GM19438 (cell line): ENCODE data around the gene OR2T29.
"Not testable (repeated sequence)": the region's sequence is repeated elsewhere in the genome, so short reads cannot be mapped to it uniquely, and the experiment has no call there.

ENCODE experiments used
- ATAC-seq: cut with Tn5 transposase; IDR thresholded peaks from one replicate; pipeline ENCODE4 v1.9.1; 2021; ENCODE audit warnings: low read depth; ENCODE audit not compliant: unreplicated experiment

Gene OR2T29, protein sequence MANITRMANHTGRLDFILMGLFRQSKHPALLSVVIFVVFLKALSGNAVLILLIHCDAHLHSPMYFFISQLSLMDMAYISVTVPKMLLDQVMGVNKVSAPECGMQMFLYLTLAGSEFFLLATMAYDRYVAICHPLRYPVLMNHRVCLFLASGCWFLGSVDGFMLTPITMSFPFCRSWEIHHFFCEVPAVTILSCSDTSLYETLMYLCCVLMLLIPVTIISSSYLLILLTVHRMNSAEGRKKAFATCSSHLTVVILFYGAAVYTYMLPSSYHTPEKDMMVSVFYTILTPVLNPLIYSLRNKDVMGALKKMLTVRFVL

DNA sequence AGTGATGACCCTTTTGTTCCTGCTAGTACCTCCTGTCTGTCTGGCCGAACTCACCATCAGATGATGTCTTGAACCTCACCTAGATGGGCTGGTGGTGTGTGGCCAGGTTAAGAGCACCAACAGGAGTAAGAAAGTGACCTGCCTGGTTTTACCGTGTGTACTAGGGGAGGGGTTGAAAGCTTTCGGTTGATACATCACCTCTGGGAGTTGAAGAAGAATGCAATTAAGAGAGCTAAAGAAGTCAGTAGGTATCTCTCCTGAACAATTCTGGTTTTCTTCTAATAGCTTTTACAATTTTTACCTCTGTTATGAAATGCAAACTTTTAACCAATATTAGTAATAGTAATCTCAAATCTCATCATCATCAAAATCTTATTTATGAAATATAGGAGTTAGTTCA, at the start of gene OR2T29:
OR2T29 (minus strand) TSS at position 101 of the 400 bp plus-strand sequence. CDS start 3,281 bp downstream, outside the sequence.
- ATAC-seq = not testable (repeated sequence)

- ATAC-seq = no peak
Observed at GRCh38 chr1:248611883-248612414, 49.4 kb upstream of the OR2T29 start.

- no peak for ATAC-seq
Observed at GRCh38 chr1:248610301-248610700, 47.7 kb upstream of the OR2T29 start.

DNA sequence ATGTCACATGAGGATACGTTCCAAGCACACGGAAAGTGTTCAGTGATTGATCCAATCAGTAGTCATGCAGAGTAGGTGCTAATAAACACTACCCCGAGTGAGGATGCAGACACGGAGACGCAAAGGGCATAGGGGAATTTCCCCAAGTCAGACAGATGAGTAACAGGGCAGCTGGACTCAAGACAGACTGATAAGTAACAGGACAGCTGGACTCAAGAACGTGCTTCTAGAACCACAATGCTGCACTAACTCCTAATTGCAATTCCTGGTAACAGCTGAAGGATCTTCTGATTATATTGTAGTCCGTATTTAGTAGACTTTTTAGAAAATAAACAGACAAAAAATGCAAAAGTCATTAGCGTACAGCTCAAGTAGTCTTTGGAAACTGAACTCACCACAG, 36.8 kb upstream of the OR2T29 start:
- no peak for ATAC-seq

- no peak for ATAC-seq
Observed at GRCh38 chr1:248597589-248597988, 35.0 kb upstream of the OR2T29 start, which contains the start of gene OR2T10. Gene OR2T10, minus strand, starts transcription at chr1:248597700. Its CDS starts 3,932 bp downstream, at chr1:248593768.

GRCh38 chr1:248596615-248597014, 34.0 kb upstream of the OR2T29 start:
- no peak for ATAC-seq

DNA sequence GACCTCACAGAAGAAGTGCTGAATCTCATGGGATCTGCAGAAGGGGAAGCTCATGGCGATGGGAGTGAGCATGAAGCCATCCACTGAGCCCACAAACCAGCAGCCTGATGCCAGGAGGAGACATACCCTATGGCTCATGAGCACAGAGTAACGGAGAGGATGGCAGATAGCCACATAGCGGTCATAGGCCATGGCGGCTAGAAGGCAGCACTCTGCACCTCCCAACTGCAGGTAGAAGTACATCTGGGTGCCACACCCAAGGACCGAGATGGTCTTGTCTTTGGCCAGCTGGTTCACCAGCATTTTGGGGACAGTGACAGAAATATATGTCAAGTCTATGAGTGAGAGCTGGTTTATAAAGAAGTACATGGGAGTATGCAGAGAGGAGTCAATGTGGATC, 30.7 kb upstream of the OR2T29 start:
- no peak for ATAC-seq

- no peak for ATAC-seq
Observed at GRCh38 chr1:248592655-248593054, 30.1 kb upstream of the OR2T29 start.

DNA sequence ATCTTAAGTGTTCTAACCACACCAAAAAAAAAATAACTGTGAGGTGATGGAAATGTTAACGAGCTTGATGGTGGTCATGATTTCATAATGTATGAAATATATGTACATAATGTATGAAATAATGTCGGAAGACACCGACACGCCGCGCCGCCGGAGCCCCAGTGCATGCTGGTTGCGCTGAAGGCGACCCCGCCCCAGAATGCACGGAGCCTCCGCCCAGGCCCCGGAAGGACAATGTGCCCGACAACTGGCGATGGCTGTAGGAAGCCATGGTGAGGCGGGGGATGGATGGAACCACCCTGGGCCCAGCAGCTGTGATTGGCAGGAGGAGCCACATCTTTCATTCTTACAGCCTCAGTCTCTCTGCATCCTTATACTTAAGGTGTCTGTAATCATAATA, 27.5 kb upstream of the OR2T29 start:
- no peak for ATAC-seq

DNA sequence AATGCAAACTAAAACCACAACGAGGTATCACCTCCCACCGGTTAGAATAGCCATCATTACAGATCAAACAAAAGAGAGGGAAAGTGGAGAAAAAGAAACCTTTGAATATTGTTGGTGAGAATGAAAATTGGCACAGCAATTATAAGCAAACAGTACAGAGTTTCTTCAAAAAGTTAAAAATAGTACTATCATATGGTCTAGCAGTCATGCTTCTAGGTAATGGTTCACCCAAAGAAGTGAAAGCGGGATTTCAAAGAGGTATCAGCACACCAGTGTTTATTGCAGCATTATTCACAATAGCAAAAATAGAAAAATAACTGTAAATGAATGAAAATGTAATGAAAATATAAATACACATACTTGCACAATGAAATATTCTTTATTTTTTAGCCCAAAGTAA, 26.8 kb upstream of the OR2T29 start:
- ATAC-seq = no peak

- no peak for ATAC-seq
Observed at GRCh38 chr1:248585266-248585665, 22.7 kb upstream of the OR2T29 start.

DNA sequence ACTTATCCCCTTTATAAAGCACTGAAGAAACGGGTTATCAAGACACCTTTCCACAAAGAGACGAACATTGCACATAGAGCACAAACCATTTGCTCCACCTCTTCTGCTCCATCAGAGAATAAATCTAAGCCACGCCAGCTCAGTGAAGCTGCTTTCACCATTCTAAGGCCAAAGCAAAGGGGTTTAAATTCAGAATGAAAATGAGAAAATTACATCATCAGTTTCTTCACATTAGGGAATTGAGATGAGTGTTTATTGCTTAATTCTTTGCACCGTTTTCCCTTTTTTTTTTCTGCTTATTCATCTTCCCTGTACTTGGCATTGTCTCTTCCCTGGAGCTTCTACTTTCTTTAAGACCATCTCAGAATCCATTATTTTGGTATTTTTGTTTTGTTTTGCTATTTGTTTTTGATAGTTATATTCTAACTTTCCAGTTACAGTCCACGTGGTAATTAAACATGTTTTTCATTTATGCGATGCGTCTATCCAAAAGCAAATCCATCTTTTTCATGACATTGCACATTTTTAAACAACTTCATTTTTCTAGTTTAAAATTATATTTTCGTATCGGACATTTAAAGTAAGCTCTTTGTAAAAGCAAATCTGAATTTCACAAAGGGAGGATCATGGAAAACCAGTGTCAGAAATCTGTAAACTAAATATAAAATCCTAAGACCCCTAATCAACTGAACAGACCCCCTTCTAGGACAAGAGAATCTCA, 13.8 kb upstream of the OR2T29 start:
- no peak for ATAC-seq

DNA sequence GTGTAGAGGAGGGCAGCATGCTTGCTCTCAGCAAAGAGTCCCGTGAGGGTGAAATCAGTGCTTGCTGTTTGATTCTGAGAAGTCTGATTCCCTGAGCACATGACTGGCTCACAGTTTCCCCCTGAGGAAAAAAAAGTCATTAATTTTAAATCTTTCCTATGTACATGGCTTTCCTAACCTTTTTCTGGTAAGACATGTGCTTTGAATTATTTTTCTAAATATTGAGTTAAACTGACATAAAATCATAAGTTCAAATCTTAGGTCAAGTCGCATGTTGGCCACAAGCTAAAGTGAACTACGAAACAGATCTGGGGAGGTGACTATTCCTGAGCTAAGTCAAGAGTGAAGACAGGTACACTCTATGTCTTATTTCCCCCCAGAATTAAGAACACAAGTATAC, 12.1 kb upstream of the OR2T29 start, which contains the start of gene OR2T34:
OR2T34 (minus strand) TSS at position 101 of the 400 bp plus-strand sequence; CDS start at position 101, 0 bp downstream.
- not testable (repeated sequence) for ATAC-seq

DNA sequence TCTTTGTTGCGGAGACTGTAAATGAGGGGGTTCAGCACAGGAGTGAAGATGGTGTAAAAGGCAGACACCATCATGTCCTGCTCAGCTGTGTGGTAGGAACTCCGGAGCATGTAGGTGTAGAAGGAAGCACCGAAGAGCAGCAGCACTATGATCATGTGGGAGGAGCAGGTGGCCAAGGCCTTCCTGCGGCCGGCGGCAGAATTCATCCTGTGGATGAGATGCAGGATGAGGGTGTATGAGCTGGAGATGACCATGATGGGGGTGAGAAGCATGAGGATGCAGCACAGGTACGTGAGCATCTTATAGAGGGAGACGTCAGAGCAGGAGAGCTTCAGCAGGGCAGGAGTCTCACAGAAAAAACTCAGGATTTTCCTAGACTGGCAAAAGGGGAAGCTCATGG, 11.3 kb upstream of the OR2T29 start:
- ATAC-seq = not testable (repeated sequence)

DNA sequence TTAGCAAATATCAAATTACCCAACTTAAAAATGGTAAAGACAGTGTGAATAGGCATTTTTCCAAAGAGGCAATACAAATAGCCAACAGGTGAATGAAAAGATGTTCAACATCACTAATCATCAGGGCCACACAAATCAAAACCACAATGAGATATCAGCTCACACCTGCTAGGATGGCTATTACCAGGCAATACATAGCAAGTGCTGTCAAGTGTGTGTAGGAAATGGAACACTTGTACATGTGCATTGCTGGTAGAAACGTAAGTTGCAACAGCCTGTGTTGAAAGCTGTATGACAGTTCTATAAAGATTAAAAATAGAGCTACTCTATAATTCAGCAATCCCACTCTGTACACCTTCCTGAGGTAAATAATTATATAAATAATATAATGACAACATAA, 9.5 kb upstream of the OR2T29 start:
- peak; percentile 94 for ATAC-seq

- ATAC-seq = not testable (repeated sequence)
Observed at GRCh38 chr1:248570811-248571210, 8.2 kb upstream of the OR2T29 start.

DNA sequence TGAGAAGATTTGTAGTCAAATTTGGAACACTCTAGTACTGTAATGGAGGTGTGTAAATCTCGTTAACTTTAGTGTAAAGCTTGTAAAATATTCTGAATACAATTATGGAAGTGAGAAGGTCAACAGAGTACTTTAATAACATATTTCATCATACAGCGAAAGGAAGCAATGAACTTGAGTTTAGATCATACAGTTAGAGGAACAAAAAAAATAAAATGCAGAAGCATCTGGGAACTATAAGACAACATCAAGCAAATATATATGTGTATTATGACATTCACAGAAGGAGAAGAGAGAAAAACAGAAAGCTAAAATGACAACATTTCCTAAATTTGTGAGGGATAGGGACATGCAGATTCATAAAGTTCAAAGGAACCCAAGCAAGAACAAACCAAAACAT, 6.5 kb upstream of the OR2T29 start:
- ATAC-seq = not testable (repeated sequence)

DNA sequence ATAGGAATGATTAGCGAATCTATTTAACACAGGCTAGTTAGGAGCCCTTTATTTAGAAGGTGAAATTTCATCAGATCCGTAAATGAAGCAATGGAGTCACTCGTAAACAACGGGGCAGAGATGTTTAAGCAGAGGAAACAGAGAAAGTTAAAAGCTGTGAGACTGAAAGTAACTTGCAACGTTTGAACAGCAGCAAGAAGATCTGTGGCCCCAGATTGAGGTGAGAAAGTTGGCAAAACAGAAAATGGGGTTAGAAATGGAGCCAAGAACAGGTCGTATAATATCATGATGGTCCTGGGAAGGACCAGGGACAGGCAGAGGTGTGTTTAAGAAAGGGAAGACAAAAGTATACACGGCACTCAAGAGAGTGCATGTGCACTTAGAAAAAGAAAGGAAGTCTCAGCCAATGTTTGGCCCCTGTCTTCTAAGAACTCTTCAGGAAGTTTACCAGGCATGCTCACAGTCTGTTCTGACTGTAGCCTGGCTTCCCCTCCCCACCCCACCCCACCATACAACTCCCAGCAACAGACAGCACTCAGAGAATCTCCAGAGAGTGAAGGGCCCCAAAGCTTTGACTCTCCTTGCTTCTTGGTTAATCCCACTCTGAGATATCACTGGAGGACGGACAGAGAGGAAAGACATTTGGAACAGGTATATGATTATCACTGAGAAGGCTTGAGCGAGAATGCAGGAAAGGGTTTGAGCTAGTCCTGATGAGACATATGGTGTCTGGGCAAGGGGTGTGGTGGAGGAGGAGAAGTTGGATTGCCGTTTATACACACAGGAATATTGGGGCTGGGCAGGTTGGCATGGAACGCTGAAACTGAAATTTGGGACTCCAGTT, 3.2 kb upstream of the OR2T29 start:
- ATAC-seq = peak; percentile 92

DNA sequence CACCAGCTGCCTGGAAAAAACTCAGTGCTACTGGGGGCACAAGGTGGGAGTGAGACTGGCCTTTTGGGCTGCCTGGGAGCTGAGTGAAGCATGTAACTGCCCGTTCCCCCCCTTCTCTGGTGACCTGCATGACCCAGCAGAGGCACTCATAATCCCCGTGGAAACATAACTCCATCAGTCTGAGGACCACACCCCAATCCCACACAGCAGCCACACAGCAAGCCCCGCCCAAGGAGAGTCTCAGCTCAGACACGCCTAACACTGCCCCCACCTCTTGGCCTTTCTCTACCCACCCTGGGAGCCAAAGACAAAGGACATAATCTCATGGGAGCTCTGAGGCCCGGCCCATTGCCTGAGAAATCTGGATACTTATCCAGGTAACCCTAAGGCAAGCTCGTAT, 11.5 kb downstream of the OR2T29 start:
- not testable (repeated sequence) for ATAC-seq

- not testable (repeated sequence) for ATAC-seq
Observed at GRCh38 chr1:248547383-248547782, 15.2 kb downstream of the OR2T29 start.

GRCh38 chr1:248537449-248537848, 25.1 kb downstream of the OR2T29 start:
- ATAC-seq = not testable (repeated sequence)
